SJSA1 (cell line): ENCODE results near the gene BCL6B. TPM values are rescaled to one million over a fixed set of nuclear protein-coding genes. Genes with fewer than 3 reads are reported as not detected.

Experiments
- DNase-seq, 2 experiments: peaks; one replicate each; pipeline ENCODE4 v3.0.0-alpha.2; 2015 to 2020; ENCODE audit warnings: low spot score in 2 of 2, low read depth in 1 of 2
- H3K27ac ChIP-seq: fragments of 250-450 bp; sonication (Bioruptor Pico); 2 replicates; pipeline ENCODE4 v1.5.1; 2020; ENCODE audit warnings: mild to moderate bottlenecking, moderate library complexity
- H3K27me3 ChIP-seq: fragments of 250-450 bp; sonication (Bioruptor Pico); replicated peaks from 2 replicates; pipeline ENCODE4 v1.5.1; 2020; ENCODE audit warnings: mild to moderate bottlenecking, moderate library complexity
- H3K36me3 ChIP-seq: fragments of 250-450 bp; sonication (Bioruptor Pico); 2 replicates; pipeline ENCODE4 v1.5.1; 2020; ENCODE audit warnings: mild to moderate bottlenecking
- H3K4me1 ChIP-seq: fragments of 250-450 bp; sonication (Bioruptor Pico); replicated peaks from 2 replicates; pipeline ENCODE4 v1.6.1; 2021; ENCODE audit warnings: mild to moderate bottlenecking
- H3K4me3 ChIP-seq: fragments of 250-450 bp; sonication (Bioruptor Pico); 2 replicates; pipeline ENCODE4 v1.5.1; 2020; ENCODE audit warnings: mild to moderate bottlenecking
- H3K9me3 ChIP-seq: fragments of 250-450 bp; sonication (Bioruptor Pico); replicated peaks from 2 replicates; pipeline ENCODE4 v1.5.1; 2020; ENCODE audit warnings: mild to moderate bottlenecking
- total RNA-seq: library from RNA; depleted of rRNA; stranded (reverse); fragments of >200 nt; shearing (Covaris generic); gene quantifications from 2 replicates; pipeline ENCODE4 v1.2.3, GENCODE V29; 2014

Gene BCL6B
- total RNA-seq, 1 experiment from 2014 or later = not detected

- Histone ChIP-seq H3K27ac (no peak overlapping the region), H3K4me3 (no peak overlapping the region), H3K36me3 (no peaks in the 10 kb centered on the region), H3K4me1 (no peaks in the 10 kb centered on the region), H3K9me3 (no peaks in the 10 kb centered on the region), H3K27me3 (no peaks in the 10 kb centered on the region)
- DNase-seq = no peak
These were observed 6.2 kb downstream of the BCL6B start for GRCh38 chr17:7029096-7029495.

- Histone ChIP-seq H3K27me3 (no peaks in the 10 kb centered on the region), H3K27ac (no peak overlapping the region), H3K36me3 (no peaks in the 10 kb centered on the region), H3K4me1 (no peaks in the 10 kb centered on the region), H3K4me3 (no peak overlapping the region), H3K9me3 (no peaks in the 10 kb centered on the region)
- DNase-seq = no peak
These were observed 6.8 kb downstream of the BCL6B start for GRCh38 chr17:7029659-7030058.

GRCh38 chr17:7034955-7035590 is 12.2 kb downstream of the BCL6B start:
- no peak for DNase-seq
- Histone ChIP-seq H3K9me3 (no peaks in the 10 kb centered on the region), H3K36me3 (no peaks in the 10 kb centered on the region), H3K4me3 (peak overlapping the region; percentile 47), H3K27ac (peak overlapping the region; percentile 55), H3K27me3 (no peaks in the 10 kb centered on the region), H3K4me1 (peaks cover 11% of the 10 kb centered on the region)

DNA sequence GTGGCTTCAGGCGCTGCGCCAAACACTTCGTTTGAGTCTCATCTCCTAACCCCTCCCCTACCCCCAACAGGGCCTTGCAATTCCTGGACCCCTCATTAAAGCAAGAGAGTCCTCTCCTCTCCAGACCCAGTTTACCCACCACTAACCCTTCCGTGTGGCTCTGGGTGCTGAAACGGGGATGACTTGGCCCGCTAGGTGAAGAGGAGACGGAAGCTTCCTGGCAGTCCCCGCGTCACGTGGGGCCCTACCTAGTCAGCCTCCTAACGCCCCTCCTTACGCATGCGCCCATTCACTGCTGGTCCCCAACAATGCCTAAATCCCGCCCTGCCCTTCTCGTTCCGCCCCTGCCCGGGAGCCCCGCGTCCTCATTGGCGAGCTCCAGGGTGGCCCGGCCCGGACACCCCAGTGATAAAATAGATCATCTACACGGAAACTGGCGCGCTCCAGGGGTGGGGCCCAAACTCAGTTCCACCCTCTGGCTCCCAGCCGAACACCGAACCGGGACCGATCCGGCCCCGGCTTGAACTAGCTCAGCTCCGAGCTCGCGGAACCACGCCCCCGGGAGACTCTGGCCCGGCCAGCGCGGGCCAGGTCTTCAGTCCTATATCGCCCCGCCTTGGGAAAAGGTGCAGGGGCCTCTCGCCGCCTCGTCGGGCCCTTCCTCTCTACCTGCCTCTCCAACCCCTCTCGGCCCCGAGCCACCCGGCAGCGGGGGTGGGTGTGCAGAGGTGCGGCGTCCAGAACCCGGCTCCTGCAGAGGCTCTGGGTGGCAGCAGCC is 12.9 kb downstream of the BCL6B start, which contains the start of gene SLC16A13:
TSS of gene SLC16A13 (plus strand) at position 425 of the 778 bp plus-strand sequence. CDS start 368 bp downstream, outside the sequence.
- Histone ChIP-seq H3K4me3 (peak within 1 kb of the TSS; percentile 47), H3K27ac (peak within 1 kb of the TSS; percentile 55), H3K27me3 (no peaks in the 10 kb centered on the region), H3K4me1 (peaks cover 11% of the 10 kb centered on the region), H3K9me3 (no peaks in the 10 kb centered on the region), H3K36me3 (no peaks in the 10 kb centered on the region)
- DNase-seq = peak; percentile 89 to 94

DNA sequence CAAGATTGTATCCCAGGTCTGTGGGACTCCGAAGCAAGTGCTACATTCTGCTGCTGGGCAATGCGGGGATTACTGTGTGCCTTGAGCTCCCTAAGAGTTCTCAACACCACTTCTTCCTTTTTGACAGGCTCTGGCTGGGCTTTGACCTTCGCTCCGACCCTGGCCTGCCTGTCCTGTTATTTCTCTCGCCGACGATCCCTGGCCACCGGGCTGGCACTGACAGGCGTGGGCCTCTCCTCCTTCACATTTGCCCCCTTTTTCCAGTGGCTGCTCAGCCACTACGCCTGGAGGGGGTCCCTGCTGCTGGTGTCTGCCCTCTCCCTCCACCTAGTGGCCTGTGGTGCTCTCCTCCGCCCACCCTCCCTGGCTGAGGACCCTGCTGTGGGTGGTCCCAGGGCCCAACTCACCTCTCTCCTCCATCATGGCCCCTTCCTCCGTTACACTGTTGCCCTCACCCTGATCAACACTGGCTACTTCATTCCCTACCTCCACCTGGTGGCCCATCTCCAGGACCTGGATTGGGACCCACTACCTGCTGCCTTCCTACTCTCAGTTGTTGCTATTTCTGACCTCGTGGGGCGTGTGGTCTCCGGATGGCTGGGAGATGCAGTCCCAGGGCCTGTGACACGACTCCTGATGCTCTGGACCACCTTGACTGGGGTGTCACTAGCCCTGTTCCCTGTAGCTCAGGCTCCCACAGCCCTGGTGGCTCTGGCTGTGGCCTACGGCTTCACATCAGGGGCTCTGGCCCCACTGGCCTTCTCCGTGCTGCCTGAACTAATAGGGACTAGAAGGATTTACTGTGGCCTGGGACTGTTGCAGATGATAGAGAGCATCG is 15.4 kb downstream of the BCL6B start:
- peaks cover 7% of the 10 kb centered on the region for H3K27me3 ChIP-seq
- H3K4me3 ChIP-seq = no peak overlapping the region
- H3K36me3 ChIP-seq = no peaks in the 10 kb centered on the region
- H3K9me3 ChIP-seq = no peaks in the 10 kb centered on the region
- no peak overlapping the region for H3K27ac ChIP-seq
- peaks cover 15% of the 10 kb centered on the region for H3K4me1 ChIP-seq
- no peak for DNase-seq

GRCh38 chr17:7039832-7040231 is 17.0 kb downstream of the BCL6B start:
- H3K4me1 ChIP-seq = peaks cover 21% of the 10 kb centered on the region
- H3K27ac ChIP-seq = no peak overlapping the region
- H3K4me3 ChIP-seq = no peak overlapping the region
- peaks cover 19% of the 10 kb centered on the region for H3K27me3 ChIP-seq
- no peak for DNase-seq
- no peaks in the 10 kb centered on the region for H3K9me3 ChIP-seq
- H3K36me3 ChIP-seq = no peaks in the 10 kb centered on the region

- no peaks in the 10 kb centered on the region for H3K9me3 ChIP-seq
- no peak for DNase-seq
These were observed 19.0 kb downstream of the BCL6B start for GRCh38 chr17:7041607-7042500.

GRCh38 chr17:7042501-7043181 is 19.8 kb downstream of the BCL6B start:
- Histone ChIP-seq H3K27ac (no peak overlapping the region), H3K36me3 (no peaks in the 10 kb centered on the region), H3K9me3 (no peaks in the 10 kb centered on the region), H3K4me1 (peaks cover 10% of the 10 kb centered on the region), H3K4me3 (no peak overlapping the region), H3K27me3 (peaks cover 19% of the 10 kb centered on the region)
- DNase-seq = no peak

More at GRCh38 chr17:7041607-7042500, 19.0 kb downstream of the BCL6B start:
- H3K27ac ChIP-seq = no peak overlapping the region
- no peaks in the 10 kb centered on the region for H3K36me3 ChIP-seq
- peaks cover 10% of the 10 kb centered on the region for H3K4me1 ChIP-seq
- H3K27me3 ChIP-seq = peaks cover 19% of the 10 kb centered on the region
- no peak overlapping the region for H3K4me3 ChIP-seq

GRCh38 chr17:7043182-7043496 is 20.3 kb downstream of the BCL6B start:
- H3K27ac ChIP-seq = no peak overlapping the region
- no peak for DNase-seq
- H3K27me3 ChIP-seq = peaks cover 19% of the 10 kb centered on the region
- no peaks in the 10 kb centered on the region for H3K36me3 ChIP-seq
- H3K9me3 ChIP-seq = no peaks in the 10 kb centered on the region
- H3K4me1 ChIP-seq = peaks cover 10% of the 10 kb centered on the region
- H3K4me3 ChIP-seq = peak overlapping the region; percentile 8; the same call in 1 of the 2 replicates

DNA sequence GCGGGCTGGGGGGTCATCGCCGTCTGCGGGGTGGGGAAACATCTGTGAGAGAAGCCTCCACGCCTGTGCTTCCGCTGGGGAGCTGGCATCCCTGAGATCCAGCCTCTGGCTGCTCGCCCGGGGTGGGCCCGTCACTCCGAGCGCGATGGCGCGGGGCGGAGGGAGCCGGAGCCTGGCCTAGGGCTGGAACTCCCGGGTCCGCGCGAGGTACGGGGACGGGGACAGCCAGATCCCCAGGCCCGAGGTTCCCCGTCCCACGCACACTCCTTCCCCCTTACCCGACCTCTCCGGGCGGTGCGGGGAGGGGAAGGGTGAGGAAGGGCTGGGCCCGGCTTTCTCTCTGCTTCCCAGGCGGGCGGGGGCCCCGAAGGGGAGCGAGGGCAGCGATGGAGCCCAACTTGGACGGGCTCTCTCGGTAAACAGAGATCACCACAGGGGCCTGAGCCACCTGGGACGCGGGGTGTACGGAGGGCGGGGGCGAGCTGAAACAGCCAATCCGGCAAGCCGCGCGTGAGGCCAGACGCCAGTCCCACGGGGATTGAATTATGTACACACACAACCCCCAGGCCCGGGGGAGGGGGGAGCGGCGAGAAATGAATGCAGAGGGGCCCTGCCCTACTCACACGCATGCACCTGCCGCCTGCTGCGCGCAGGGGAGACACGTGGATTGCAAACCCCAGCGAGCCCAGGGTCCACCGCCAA is 20.8 kb downstream of the BCL6B start, which contains the start of gene SLC16A11:
TSS of gene SLC16A11 (minus strand) at position 596 of the 702 bp plus-strand sequence. CDS start at position 17, 579 bp downstream.
- Histone ChIP-seq H3K4me1 (peaks cover 10% of the 10 kb centered on the region), H3K27ac (no peak within 1 kb of the TSS), H3K9me3 (no peaks in the 10 kb centered on the region), H3K4me3 (peak within 1 kb of the TSS; percentile 8; the same call in 1 of the 2 replicates), H3K27me3 (peaks cover 19% of the 10 kb centered on the region), H3K36me3 (no peaks in the 10 kb centered on the region)
- DNase-seq = no peak

DNA sequence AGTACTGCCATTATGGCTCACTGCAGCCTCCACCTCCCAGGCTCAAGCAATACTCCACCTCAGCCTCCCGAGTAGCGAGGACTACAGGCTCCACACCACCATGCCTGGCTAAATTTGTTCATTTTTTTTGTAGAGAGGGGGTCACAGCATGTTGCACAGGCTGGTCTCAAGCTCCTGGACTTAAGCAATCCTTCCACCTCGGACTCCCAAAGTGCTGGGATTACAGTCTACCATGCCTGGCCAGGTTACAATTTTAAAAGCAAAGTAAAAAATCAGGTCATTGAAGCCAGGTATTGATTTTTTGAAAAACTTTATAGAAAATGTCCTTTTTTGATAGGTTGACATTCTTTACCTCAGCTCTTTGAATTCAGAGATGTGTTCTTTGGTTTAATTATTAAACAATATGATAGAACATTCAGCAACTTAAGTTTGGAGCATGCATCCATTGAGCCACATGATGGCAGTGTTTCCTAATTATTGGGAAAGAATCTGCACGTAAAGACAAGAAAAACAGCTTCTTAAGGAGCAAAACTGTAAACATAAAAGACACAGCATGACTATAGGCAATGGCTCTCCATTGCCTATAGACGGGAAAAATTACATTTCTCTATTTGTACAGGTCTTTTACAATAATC is 22.8 kb downstream of the BCL6B start:
- Histone ChIP-seq H3K4me3 (no peak overlapping the region), H3K4me1 (peaks cover 16% of the 10 kb centered on the region), H3K9me3 (no peaks in the 10 kb centered on the region), H3K27ac (no peak overlapping the region), H3K27me3 (peaks cover 19% of the 10 kb centered on the region), H3K36me3 (no peaks in the 10 kb centered on the region)
- peak in 1 of 2 experiments; percentile 43 for DNase-seq
